Lung (tissue), 12 donors: ENCODE measurements around the gene SLC23A3. TPM values are rescaled to one million over a fixed set of nuclear protein-coding genes. Genes with fewer than 3 reads are reported as not detected.
A peak's percentile ranks its signal among the peaks of the same experiment; 100 is the strongest.

ENCODE experiments used
- ATAC-seq: fragments of 200-7000 bp; cut with Tn5 transposase; one replicate; pipeline ENCODE4 v1.9.1; 2020; ENCODE audit warnings: moderate number of reproducible peaks; ENCODE audit not compliant: insufficient read depth, low FRiP score
- DNase-seq, 3 donors: peaks; one replicate each; pipeline ENCODE4 v3.0.0-alpha.2; 2013 to 2017
- H3K27ac ChIP-seq, 2 donors: one replicate each; pipeline ENCODE4 v1.5.1; 2013; ENCODE audit warnings: mild to moderate bottlenecking in 2 of 2, moderate library complexity in 2 of 2, control low read depth in 1 of 2, inconsistent platforms in 1 of 2, low read depth in 1 of 2, low read length in 1 of 2
- H3K27me3 ChIP-seq, 3 donors: one replicate each; pipeline ENCODE4 v1.5.1; 2013; ENCODE audit warnings: low read length in 2 of 3; ENCODE audit not compliant: control insufficient read depth in 3 of 3, insufficient read depth in 3 of 3
- H3K36me3 ChIP-seq, 4 donors: one replicate each; pipeline ENCODE4 v1.5.1; 2013; ENCODE audit warnings: low read length in 4 of 4, mild to moderate bottlenecking in 1 of 4, moderate library complexity in 1 of 4; ENCODE audit not compliant: control insufficient read depth in 4 of 4, insufficient read depth in 4 of 4
- H3K4me1 ChIP-seq, 5 donors: one replicate each; pipeline ENCODE4 v1.5.1; 2013; ENCODE audit warnings: low read length in 5 of 5, mild to moderate bottlenecking in 2 of 5, moderate library complexity in 1 of 5; ENCODE audit not compliant: control insufficient read depth in 5 of 5, insufficient read depth in 5 of 5
- H3K4me3 ChIP-seq: one replicate; pipeline ENCODE4 v1.5.1; 2013; ENCODE audit warnings: mild to moderate bottlenecking, control low read depth, moderate library complexity
- H3K9ac ChIP-seq, 2 donors: one replicate each; pipeline ENCODE4 v1.5.1; 2013; ENCODE audit warnings: low read length in 2 of 2, control low read depth in 1 of 2; ENCODE audit not compliant: insufficient read depth in 1 of 2
- H3K9me3 ChIP-seq, 4 donors: one replicate each; pipeline ENCODE4 v1.5.1; 2013; ENCODE audit warnings: low read length in 3 of 4, mild to moderate bottlenecking in 1 of 4, moderate library complexity in 1 of 4; ENCODE audit not compliant: control insufficient read depth in 4 of 4, insufficient read depth in 3 of 4
- CTCF ChIP-seq: IDR thresholded peaks from 2 replicates; pipeline ENCODE4 v1.5.1; 2012; ENCODE audit warnings: mild to moderate bottlenecking; ENCODE audit errors: control extremely low read depth, extremely low read depth
- WGBS, 2 donors: extraction: QIAGEN DNeasy Blood & Tissue Kit; methylation state at CpG; one replicate each; pipeline ENCODE4 v1.1.7; 2013; 5-methylcytosine and 5-hydroxymethylcytosine counted together
- polyA plus RNA-seq, 2 donors: library from polyadenylated mRNA; stranded (reverse); fragments of 200-250 nt; gene quantifications; one replicate each; pipeline ENCODE4 v1.2.1, GENCODE V29; 2013
- total RNA-seq, 2 donors: library from RNA; depleted of rRNA in 1 of 2; stranded (reverse); fragments of >200 nt in 1 of 2; gene quantifications; one replicate each; pipeline ENCODE4 v1.2.1, GENCODE V29; 2014 to 2021
- donor health status: control.
- donor health status: control.
- donor health status: Bipolar disorder and iron deficiency.
- donor health status: healthy.
- donor health status: DM: yes; HTN: yes; CAD: no.

Gene SLC23A3
- total and polyA plus RNA-seq, 4 donors = 0.80 to 2.5 (median 1.9) TPM

- DNase-seq (no peak), ATAC-seq (no peak)
- Histone ChIP-seq H3K9me3 (no peaks in the 10 kb centered on the region), H3K27ac (no peak overlapping the region), H3K36me3 (peaks cover 4 to 43% (median 34%) of the 10 kb centered on the region in 4 donors), H3K4me3 (no peak overlapping the region), H3K4me1 (peaks cover 0 to 22% (median 12%) of the 10 kb centered on the region in 5 donors), H3K27me3 (no peaks in the 10 kb centered on the region), H3K9ac (no peak overlapping the region)
- no peak for TF ChIP-seq CTCF
- WGBS, 2 donors = 92 to 94% methylated on average over 24 of the region's 24 CpGs
These were observed 40.5 kb upstream of the SLC23A3 start for GRCh38 chr2:219210196-219210885.

- no peak for TF ChIP-seq CTCF
- no peak for DNase-seq
- Histone ChIP-seq H3K4me1 (peaks cover 0 to 22% (median 12%) of the 10 kb centered on the region in 5 donors), H3K9me3 (no peaks in the 10 kb centered on the region), H3K27me3 (no peaks in the 10 kb centered on the region), H3K27ac (no peak overlapping the region), H3K36me3 (peaks cover 4 to 37% (median 32%) of the 10 kb centered on the region in 4 donors), H3K9ac (no peak overlapping the region), H3K4me3 (no peak overlapping the region)
- no peak for ATAC-seq
- 46 to 72% methylated on average over 18 of the region's 18 CpGs for WGBS, 2 donors
These were observed 39.7 kb upstream of the SLC23A3 start for GRCh38 chr2:219209236-219210195.

- H3K27me3 ChIP-seq = no peaks in the 10 kb centered on the region
- H3K4me1 ChIP-seq = peaks cover 0 to 22% (median 12%) of the 10 kb centered on the region in 5 donors
- DNase-seq = peak in 2 of 3 donors; percentile 59 to 81
- no peaks in the 10 kb centered on the region for H3K9me3 ChIP-seq
- H3K9ac ChIP-seq = peak overlapping the region; percentile 28 to 82
- peaks cover 4 to 25% (median 19%) of the 10 kb centered on the region in 4 donors for H3K36me3 ChIP-seq
- ATAC-seq = no peak
- no peak for TF ChIP-seq CTCF
- peak overlapping the region in 1 of 2 donors; percentile 69 for H3K27ac ChIP-seq
- H3K4me3 ChIP-seq = no peak overlapping the region
- 57 to 62% methylated on average over 17 of the region's 17 CpGs for WGBS, 2 donors
These were observed 38.3 kb upstream of the SLC23A3 start for GRCh38 chr2:219207884-219208740.
